CD14-positive monocyte (primary cell): ENCODE data around the gene ZCCHC17. TPM values are rescaled to one million over a fixed set of nuclear protein-coding genes. Genes with fewer than 3 reads are reported as not detected.

Experiments
- DNase-seq, 3 donors: peaks; one replicate each; pipeline ENCODE4 v3.0.0-alpha.2; 2011 to 2022
- H2AFZ ChIP-seq: 2 replicates; pipeline ENCODE4 v1.6.0; 2012; ENCODE audit warnings: mild to moderate bottlenecking, low read depth, low read length, inconsistent platforms; ENCODE audit not compliant: insufficient read depth, poor library complexity, severe bottlenecking
- H3K27ac ChIP-seq, 2 donors: 1 replicate in 1 of 2; 2 replicates in 1 of 2; pipeline ENCODE4 v1.5.1; 2012 to 2013; ENCODE audit warnings: low read length in 2 of 2, control low read depth in 1 of 2, inconsistent platforms in 1 of 2, low read depth in 1 of 2, mild to moderate bottlenecking in 1 of 2
- H3K27me3 ChIP-seq, 2 donors: one replicate each; pipeline versions ENCODE4 v1.6.0 to v1.6.1; 2011 to 2013; ENCODE audit warnings: low read length in 2 of 2; ENCODE audit not compliant: control insufficient read depth in 2 of 2, insufficient read depth in 2 of 2
- H3K36me3 ChIP-seq, 2 donors: replicated peaks in 1 of 2; 1 replicate in 1 of 2; 2 replicates in 1 of 2; pipeline versions ENCODE4 v1.5.1 to v1.6.1; 2012 to 2013; ENCODE audit warnings: low read length in 2 of 2, control low read depth in 1 of 2, inconsistent platforms in 1 of 2, mild to moderate bottlenecking in 1 of 2; ENCODE audit not compliant: insufficient read depth in 2 of 2, control insufficient read depth in 1 of 2
- H3K4me1 ChIP-seq, 2 donors: 1 replicate in 1 of 2; 2 replicates in 1 of 2; pipeline versions ENCODE4 v1.5.1 to v1.6.1; 2012 to 2013; ENCODE audit warnings: low read length in 2 of 2, control low read depth in 1 of 2, inconsistent platforms in 1 of 2, mild to moderate bottlenecking in 1 of 2, moderate library complexity in 1 of 2; ENCODE audit not compliant: insufficient read depth in 2 of 2, control insufficient read depth in 1 of 2
- H3K4me2 ChIP-seq: replicated peaks from 2 replicates; pipeline ENCODE3; 2012; ENCODE audit warnings: low read length, moderate library complexity, mild to moderate bottlenecking; ENCODE audit not compliant: poor library complexity, severe bottlenecking; ENCODE audit errors: extremely low read depth
- H3K4me3 ChIP-seq, 3 experiments: fragments of 200-600 bp in 1 of 3; sonication (generic) in 1 of 3; replicated peaks in 1 of 3; 1 replicate in 2 of 3; 2 replicates in 1 of 3; pipeline ENCODE4 v1.5.1; 2011 to 2013; ENCODE audit warnings: low read length in 3 of 3, mild to moderate bottlenecking in 3 of 3, control low read depth in 2 of 3, low read depth in 2 of 3, inconsistent platforms in 1 of 3, moderate library complexity in 1 of 3
- H3K79me2 ChIP-seq: 2 replicates; pipeline ENCODE4 v1.6.0; 2012; ENCODE audit warnings: mild to moderate bottlenecking, control low read depth, inconsistent platforms, low read length, moderate library complexity; ENCODE audit not compliant: insufficient read depth
- H3K9ac ChIP-seq: 2 replicates; pipeline ENCODE4 v1.6.0; 2017; ENCODE audit warnings: low read length, mild to moderate bottlenecking; ENCODE audit not compliant: insufficient read depth, poor library complexity, severe bottlenecking
- H3K9me3 ChIP-seq, 2 donors: replicated peaks in 1 of 2; 1 replicate in 1 of 2; 2 replicates in 1 of 2; pipeline versions ENCODE4 v1.5.1 to v1.6.1; 2012 to 2013; ENCODE audit warnings: low read length in 2 of 2, control low read depth in 1 of 2; ENCODE audit not compliant: control insufficient read depth in 1 of 2, insufficient read depth in 1 of 2
- H4K20me1 ChIP-seq: 2 replicates; pipeline ENCODE4 v1.6.0; 2012; ENCODE audit warnings: mild to moderate bottlenecking, low read length, control low read depth, moderate library complexity; ENCODE audit not compliant: insufficient read depth
- H3K27ac Mint-ChIP-seq, 7 donors: one replicate each; pipeline ENCODE4 v1.8.0; 2020; ENCODE audit warnings: mild to moderate bottlenecking in 7 of 7, mixed read lengths in 7 of 7, moderate library complexity in 6 of 7, inconsistent platforms in 2 of 7
- H3K27me3 Mint-ChIP-seq, 3 donors: one replicate each; pipeline ENCODE4 v1.8.0; 2021 to 2022; ENCODE audit warnings: low read depth in 3 of 3, mild to moderate bottlenecking in 3 of 3, mixed read lengths in 3 of 3, moderate library complexity in 3 of 3, inconsistent platforms in 1 of 3
- H3K36me3 Mint-ChIP-seq, 2 donors: one replicate each; pipeline ENCODE4 v1.8.0; 2020; ENCODE audit warnings: mixed read lengths in 2 of 2, inconsistent platforms in 1 of 2, mild to moderate bottlenecking in 1 of 2
- H3K4me1 Mint-ChIP-seq: one replicate; pipeline ENCODE4 v1.8.0; 2020; ENCODE audit warnings: mild to moderate bottlenecking, mixed read lengths
- H3K4me3 Mint-ChIP-seq, 2 donors: one replicate each; pipeline ENCODE4 v1.8.0; 2020; ENCODE audit warnings: mild to moderate bottlenecking in 2 of 2, mixed read lengths in 2 of 2, moderate library complexity in 1 of 2
- H3K9me3 Mint-ChIP-seq, 7 donors: one replicate each; pipeline ENCODE4 v1.8.0; 2020 to 2022; ENCODE audit warnings: mixed read lengths in 7 of 7, mild to moderate bottlenecking in 6 of 7, moderate library complexity in 6 of 7, inconsistent platforms in 2 of 7
- CTCF ChIP-seq: fragments of 200-600 bp; IDR thresholded peaks from one replicate; pipeline ENCODE4 v1.8.0; 2022; ENCODE audit warnings: antibody characterized with exemption, mild to moderate bottlenecking
- WGBS: methylation state at CpG from one replicate; pipeline ENCODE4 v1.1.5; 2013; ENCODE audit warnings: missing lambda C conversion rate; ENCODE audit not compliant: insufficient coverage; 5-methylcytosine and 5-hydroxymethylcytosine counted together
- intact Hi-C, 2 donors: fragments of 100-400 bp; cut with micrococcal nuclease; formaldehyde crosslinking; loops; one replicate each; pipeline versions ENCODE4 v1.15.0 to v1.15.1; 2023
- polyA plus RNA-seq, 3 donors: library from polyadenylated mRNA; depleted of rRNA in 1 of 3; unstranded in 2 of 3; stranded (reverse) in 1 of 3; fragments of 300-500 nt in 2 of 3; fragments of >200 nt in 1 of 3; fragmentation: Illumina TruSeq in 2 of 3; gene quantifications; 1 replicate in 2 of 3; 2 replicates in 1 of 3; pipeline ENCODE4 v1.2.3, GENCODE V29; 2012 to 2021

Gene ZCCHC17
- polyA plus RNA-seq, 3 donors: 17.0 to 32.3 (median 29.3) TPM

- Mint-ChIP-seq H3K27ac (no peak overlapping the region), H3K9me3 (no peaks in the 10 kb centered on the region), H3K4me3 (no peak overlapping the region), H3K36me3 (no peaks in the 10 kb centered on the region), H3K27me3 (peaks cover 3 to 4% (median 3%) of the 10 kb centered on the region in 3 donors), H3K4me1 (peaks cover 43% of the 10 kb centered on the region)
- H3K4me3 ChIP-seq: no peak overlapping the region
- H3K79me2 ChIP-seq: no peaks in the 10 kb centered on the region
- intact Hi-C loops: loop anchor here (2.0 to 5.0 kb wide), 2 partner anchors 25 to 150 kb away; no protein-coding TSS in a partner anchor
- H3K9me3 ChIP-seq: no peaks in the 10 kb centered on the region
- no peak overlapping the region for H3K9ac ChIP-seq
- H3K27ac ChIP-seq: no peak overlapping the region
- 33% methylated on average over 3 of the region's 4 CpGs for whole genome bisulfite sequencing
- no peaks in the 10 kb centered on the region for H3K27me3 ChIP-seq
- H4K20me1 ChIP-seq: no peaks in the 10 kb centered on the region
- H3K4me2 ChIP-seq: no peak overlapping the region
- no peak overlapping the region for H2AFZ ChIP-seq
- TF ChIP-seq CTCF: no peak
- no peak for DNase-seq
- no peaks in the 10 kb centered on the region for H3K36me3 ChIP-seq
- H3K4me1 ChIP-seq: peaks cover 19 to 39% of the 10 kb centered on the region in 2 donors
These were observed 100.7 kb downstream of the ZCCHC17 start for GRCh38 chr1:31397360-31398095.

- Histone ChIP-seq H3K36me3 (no peaks in the 10 kb centered on the region), H3K4me1 (peaks cover 19 to 39% of the 10 kb centered on the region in 2 donors), H3K27me3 (no peaks in the 10 kb centered on the region), H4K20me1 (no peaks in the 10 kb centered on the region), H3K79me2 (no peaks in the 10 kb centered on the region), H3K27ac (no peak overlapping the region), H3K9me3 (no peaks in the 10 kb centered on the region), H3K4me2 (no peak overlapping the region), H3K9ac (no peak overlapping the region), H3K4me3 (no peak overlapping the region), H2AFZ (no peak overlapping the region)
- Mint-ChIP-seq H3K9me3 (no peaks in the 10 kb centered on the region), H3K4me1 (peaks cover 43% of the 10 kb centered on the region), H3K27me3 (peaks cover 3 to 6% (median 3%) of the 10 kb centered on the region in 3 donors), H3K27ac (no peak overlapping the region), H3K36me3 (no peaks in the 10 kb centered on the region), H3K4me3 (no peak overlapping the region)
- no peak for TF ChIP-seq CTCF
- no peak for DNase-seq
- WGBS: no CpG with 5 or more reads among the region's 2 CpGs
- intact Hi-C loops: loop anchor here in 1 of 2 donors (5.0 kb wide), 1 partner anchor 149 kb away; no protein-coding TSS in a partner anchor
These were observed 101.4 kb downstream of the ZCCHC17 start for GRCh38 chr1:31398246-31398645.
